Fibroblast of skin of back (primary cell): ENCODE data around the gene SLC19A1.

Source experiments
- DNase-seq: peaks from one replicate; pipeline ENCODE4 v3.0.0-alpha.2; 2013

Gene SLC19A1

DNA sequence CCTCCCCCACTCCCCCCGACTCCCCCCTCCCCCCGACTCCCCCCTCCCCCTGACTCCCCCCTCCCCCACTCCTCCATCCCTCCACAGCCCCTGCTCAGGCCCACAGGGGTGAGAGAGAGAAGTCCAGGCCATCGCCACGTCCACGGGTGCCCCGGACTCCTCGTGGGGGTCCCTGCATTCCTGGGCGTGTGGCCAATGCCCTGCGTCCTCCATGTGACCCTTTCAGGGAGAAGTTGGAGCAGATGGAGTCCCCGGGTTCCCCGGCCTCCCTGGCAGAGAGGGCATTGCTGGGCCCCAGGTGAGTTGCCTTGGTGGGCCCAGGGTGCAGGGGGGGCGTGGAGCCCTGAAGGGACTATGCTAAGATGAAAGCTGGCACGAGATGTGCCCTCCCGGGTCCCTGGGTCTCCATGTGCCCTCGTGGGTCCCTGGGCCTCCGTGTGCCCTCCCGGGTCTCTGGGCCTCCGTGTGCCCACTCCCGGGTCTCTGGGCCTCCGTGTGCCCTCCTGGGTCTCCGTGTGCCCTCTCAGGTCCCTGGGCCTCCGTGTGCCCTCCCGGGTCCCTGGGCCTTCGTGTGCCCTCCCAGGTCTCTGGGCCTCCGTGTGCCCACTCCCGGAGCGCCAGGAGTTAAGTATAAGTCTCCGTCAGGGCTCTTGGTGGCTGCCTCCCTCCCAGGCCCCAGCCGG lies 52.0 kb downstream of the SLC19A1 start:
- DNase-seq: no peak

DNA sequence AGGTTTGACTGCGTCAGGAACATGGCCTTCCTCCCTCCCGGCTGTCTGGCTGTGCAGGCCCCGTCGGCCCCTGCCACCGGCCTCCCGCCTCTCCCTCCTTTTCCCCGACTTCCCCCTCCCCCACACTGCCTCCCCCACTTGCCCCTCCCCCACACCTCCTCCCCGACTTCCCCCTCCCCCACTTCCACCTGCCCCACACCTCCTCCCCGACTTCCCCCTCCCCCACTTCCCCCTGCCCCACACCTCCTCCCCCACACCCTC lies 52.6 kb downstream of the SLC19A1 start:
- DNase-seq: no peak

GRCh38 chr21:45488931-45489721 lies 53.1 kb downstream of the SLC19A1 start:
- DNase-seq: no peak

- DNase-seq: peak; percentile 24
Observed at GRCh38 chr21:45487891-45488600, 54.2 kb downstream of the SLC19A1 start.

DNA sequence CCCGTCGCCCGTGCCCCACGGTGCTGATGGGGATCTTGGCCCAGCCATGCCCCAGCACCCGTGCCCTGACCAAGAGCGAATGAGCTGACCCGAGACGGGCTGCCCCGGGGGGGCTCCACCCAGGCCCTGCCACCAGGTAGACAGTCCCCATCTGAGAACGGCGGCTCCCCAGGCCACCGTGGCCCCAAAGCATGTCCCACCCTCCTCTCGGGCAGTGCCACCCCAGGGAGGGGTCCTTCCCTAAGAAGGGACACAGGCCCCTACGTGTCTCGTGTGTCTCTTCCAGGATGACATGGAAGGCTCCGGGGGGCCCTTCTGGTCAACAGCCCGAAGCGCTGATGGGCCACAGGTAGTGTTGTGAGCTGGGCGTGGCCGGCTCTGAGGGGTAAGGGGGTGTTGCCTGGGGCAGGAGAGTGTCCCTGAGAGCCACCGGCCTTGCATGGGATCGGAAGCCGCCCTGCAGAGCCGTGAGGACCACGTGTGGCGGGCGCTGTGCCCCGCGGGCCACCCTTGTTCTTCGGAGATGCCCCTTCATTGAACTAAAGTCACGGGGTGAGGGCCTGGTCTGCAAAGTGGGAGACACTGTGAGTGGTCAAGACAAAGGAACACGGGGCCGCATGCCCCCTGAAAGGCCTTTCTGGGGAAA lies 55.0 kb downstream of the SLC19A1 start:
- DNase-seq: no peak

- no peak for DNase-seq
Observed at GRCh38 chr21:45486443-45487160, 55.6 kb downstream of the SLC19A1 start.

DNA sequence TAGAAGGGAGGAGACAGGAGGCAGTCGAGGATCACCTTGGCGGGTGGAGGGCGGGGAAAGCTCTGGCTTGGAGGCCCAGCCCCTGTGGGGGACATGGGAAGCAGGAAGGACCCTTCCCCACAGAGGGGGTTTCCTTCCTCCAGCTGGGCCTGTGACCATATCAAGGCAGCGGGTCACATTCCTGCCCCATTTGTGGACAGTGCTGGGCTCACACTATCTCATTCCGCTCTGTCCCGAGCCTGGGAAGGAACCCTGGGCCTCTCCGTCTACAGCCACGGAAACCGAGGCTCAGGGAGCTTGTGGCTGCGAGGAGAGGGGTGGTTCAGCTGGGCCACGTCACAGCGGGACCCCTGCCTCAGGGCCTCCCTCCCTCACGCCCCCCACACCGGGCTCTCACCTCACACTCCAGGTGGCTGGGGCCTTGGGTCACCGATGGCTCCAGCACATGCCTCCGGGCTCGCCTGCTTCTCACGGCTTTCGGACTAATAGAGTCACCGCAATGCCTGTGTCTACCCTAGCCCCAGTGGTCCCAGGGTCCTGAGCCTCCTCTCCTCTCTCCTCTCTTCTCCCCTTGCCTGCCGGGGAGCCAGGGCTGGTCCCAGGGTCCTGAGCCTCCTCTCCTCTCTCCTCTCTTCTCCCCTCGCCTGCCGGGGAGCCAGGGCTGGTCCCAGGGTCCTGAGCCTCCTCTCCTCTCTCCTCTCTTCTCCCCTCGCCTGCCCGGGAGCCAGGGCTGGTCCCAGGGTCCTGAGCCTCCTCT lies 56.4 kb downstream of the SLC19A1 start:
- no peak for DNase-seq

GRCh38 chr21:45484318-45484717 lies 57.9 kb downstream of the SLC19A1 start:
- no peak for DNase-seq

- DNase-seq: no peak
Observed at GRCh38 chr21:45482899-45483821, 59.1 kb downstream of the SLC19A1 start.

DNA sequence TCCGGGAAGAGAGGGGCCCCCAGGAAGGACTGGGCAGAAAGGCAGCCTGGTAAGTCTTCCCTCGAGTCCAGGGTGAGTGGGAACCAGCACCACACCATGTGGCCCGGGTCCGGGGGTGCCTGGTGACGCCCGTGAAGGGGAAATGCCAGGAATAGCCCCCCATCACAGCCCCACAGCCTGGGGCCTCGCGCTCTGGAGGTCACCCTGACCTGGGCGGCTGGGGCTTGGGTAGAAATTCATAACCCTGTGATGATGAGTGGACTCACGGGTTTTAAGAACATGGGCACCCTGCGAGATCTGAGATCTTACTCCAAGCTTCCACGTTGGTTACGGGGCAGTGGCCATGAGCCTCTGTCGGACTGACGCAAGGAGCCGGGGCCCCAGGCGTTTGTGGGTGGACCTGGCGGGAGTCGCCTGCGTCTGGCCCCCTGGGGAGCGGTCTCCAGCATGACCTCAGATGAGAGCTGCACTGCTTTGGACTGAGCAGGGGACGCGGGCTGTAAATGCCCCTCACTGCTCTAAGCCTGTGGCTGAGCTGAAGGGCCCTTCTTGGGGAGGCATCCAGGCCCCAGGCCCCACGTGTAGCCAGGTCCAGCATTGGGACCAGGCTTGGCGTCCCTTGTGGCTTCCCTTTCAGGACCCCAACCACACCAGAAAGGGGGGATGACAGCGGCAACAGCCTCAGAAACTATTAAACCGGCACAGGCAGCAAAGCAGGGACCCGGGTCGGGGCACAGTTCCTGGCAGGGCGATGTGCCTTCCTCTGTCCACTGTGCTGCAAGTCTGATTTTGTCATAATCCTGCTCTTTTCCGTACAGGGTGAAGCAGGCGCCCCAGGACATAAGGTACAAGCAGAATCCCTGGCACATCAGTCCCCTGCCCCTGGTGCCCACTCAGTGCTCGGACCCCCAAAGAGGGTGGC lies 60.0 kb downstream of the SLC19A1 start:
- DNase-seq: no peak

DNA sequence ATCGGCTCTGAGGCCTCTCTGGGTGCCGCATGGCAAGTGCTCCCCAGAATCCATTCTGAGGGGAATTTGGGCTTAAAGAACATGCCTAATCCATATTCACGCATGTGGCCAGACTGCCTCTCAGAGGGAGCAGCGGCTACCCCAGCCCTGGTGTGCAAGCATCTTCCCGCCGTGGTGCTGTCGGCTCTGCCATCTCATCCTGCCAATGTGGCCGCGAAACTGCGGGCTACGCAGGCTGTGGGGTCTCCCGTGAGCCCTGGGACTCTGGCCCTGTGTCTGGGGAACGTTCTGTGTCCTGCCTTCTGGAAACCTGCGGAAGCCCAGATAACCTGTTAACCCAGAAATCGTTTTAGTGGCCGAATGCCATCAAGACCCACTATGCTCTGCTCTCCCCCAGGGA lies 60.7 kb downstream of the SLC19A1 start:
- DNase-seq: no peak

DNA sequence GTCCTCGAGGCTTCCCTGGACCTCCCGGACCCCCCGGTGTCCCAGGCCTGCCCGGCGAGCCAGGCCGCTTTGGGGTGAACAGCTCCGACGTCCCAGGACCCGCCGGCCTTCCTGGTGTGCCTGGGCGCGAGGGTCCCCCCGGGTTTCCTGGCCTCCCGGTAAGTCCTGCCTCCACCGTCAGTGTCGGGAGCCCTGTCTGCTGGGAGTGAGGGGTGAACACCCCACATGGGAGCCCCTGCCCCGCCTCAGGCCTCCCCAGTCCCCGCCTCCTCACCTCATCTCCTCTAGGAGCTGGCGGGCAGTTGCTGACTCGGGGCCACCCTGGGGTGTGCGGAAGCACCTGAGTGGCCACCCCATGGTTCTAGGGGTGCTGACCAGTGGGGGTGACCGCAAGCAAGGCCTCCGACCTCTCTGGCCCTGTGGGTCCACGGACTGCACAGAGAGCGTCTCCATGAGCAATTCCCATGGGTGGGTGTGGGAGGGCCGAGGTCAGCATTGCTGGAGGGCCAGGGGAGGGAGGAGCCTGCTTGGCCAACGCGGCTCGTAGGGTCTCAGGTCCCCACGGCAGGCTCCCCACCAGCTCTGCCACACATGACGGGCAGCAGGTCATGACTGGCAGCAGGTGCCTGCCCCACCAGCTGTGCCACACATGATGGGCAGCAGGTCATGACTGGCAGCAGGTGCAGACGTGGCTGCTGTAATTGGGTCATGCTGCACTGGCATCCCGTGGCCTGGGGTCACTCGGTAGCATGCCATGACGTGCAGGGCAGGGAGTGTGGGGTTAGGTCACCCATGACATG lies 61.3 kb downstream of the SLC19A1 start:
- no peak for DNase-seq

- no peak for DNase-seq
Observed at GRCh38 chr21:45479691-45480675, 62.3 kb downstream of the SLC19A1 start.

DNA sequence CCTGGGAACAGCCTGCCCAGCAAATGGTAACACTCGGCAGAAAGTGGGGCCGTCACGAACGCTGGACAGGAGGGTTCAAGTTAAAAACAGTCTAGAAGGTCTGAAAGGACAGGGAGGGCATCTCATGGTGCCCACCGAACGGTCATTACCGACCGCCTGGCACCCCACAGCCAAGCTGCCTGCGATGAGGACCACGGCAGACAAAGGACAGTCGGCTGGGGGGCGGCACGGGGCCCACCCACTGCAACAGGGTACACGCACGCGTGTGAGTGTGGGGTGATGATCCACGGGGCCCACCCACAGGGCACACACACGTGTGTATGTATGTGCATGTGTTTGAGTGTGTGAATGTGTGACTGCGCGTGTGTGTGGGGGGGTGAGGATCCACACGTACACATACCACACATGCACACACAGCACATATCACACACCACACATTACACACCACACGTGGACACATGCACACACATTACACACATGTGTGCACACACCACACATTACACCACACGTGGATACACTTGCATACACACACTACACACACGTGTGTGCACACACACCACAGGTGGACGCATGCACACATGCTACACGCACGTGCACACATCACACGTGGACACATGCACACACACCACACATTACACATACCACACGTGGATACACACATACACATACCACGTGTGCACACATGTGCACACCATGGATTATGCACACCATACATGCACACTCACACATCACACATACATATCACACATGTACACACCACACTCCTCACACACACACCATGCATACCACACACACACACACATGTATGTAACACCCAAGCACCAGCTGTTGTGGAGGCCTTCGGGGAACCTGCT lies 63.2 kb downstream of the SLC19A1 start:
- DNase-seq: no peak

GRCh38 chr21:45478115-45478801 lies 64.0 kb downstream of the SLC19A1 start:
- peak; percentile 61 for DNase-seq
